Thoracic aorta (tissue), 2 donors: ENCODE results near the gene ABHD17C. TPM values are rescaled to one million over a fixed set of nuclear protein-coding genes. Genes with fewer than 3 reads are reported as not detected.
A peak's percentile ranks its signal among the peaks of the same experiment; 100 is the strongest.

ENCODE experiments used
- ATAC-seq: fragments of 150-250 bp; one replicate; pipeline ENCODE4 v1.8.0; 2017; ENCODE audit warnings: low read depth; ENCODE audit not compliant: insufficient number of reproducible peaks, low FRiP score
- DNase-seq: peaks from one replicate; pipeline ENCODE4 v3.0.0-alpha.2; 2020; ENCODE audit warnings: low spot score
- H3K27ac ChIP-seq, 2 donors: fragments of 200-600 bp; sonication (generic); 1 replicate in 1 of 2; 2 replicates in 1 of 2; pipeline ENCODE4 v1.5.1; 2016; ENCODE audit warnings: mild to moderate bottlenecking in 2 of 2, moderate library complexity in 2 of 2
- H3K27me3 ChIP-seq: fragments of 200-600 bp; sonication (generic); replicated peaks from 2 replicates; pipeline ENCODE4 v1.6.0; 2016; ENCODE audit warnings: mild to moderate bottlenecking; ENCODE audit not compliant: insufficient read depth
- H3K36me3 ChIP-seq: fragments of 200-600 bp; sonication (generic); one replicate; pipeline ENCODE4 v1.5.1; 2016
- H3K4me1 ChIP-seq, 2 donors: fragments of 200-600 bp; sonication (generic); 1 replicate in 1 of 2; 2 replicates in 1 of 2; pipeline versions ENCODE4 v1.5.1 to v1.6.0; 2016; ENCODE audit warnings: low read depth in 2 of 2, mild to moderate bottlenecking in 1 of 2; ENCODE audit not compliant: control insufficient read depth in 1 of 2
- H3K4me3 ChIP-seq: fragments of 200-600 bp; sonication (generic); 2 replicates; pipeline ENCODE4 v1.5.1; 2016; ENCODE audit warnings: mild to moderate bottlenecking
- H3K9me3 ChIP-seq: fragments of 200-600 bp; sonication (generic); 2 replicates; pipeline ENCODE4 v1.5.1; 2016
- total RNA-seq, 2 donors: library from RNA; depleted of rRNA; stranded (reverse); fragments of >200 nt; gene quantifications; one replicate each; pipeline versions ENCODE4 v1.1.0 to v1.2.3, GENCODE V29; 2016
- TF ChIP-seq, protein P1 (sequence below): fragments of 200-600 bp; sonication (generic); IDR thresholded peaks from one replicate; pipeline ENCODE4 v1.5.1; 2019; ENCODE audit warnings: antibody characterized with exemption

ABHD17C gene
- total RNA-seq, 2 donors from 2014 or later: 1.6 to 3.0 TPM

DNA sequence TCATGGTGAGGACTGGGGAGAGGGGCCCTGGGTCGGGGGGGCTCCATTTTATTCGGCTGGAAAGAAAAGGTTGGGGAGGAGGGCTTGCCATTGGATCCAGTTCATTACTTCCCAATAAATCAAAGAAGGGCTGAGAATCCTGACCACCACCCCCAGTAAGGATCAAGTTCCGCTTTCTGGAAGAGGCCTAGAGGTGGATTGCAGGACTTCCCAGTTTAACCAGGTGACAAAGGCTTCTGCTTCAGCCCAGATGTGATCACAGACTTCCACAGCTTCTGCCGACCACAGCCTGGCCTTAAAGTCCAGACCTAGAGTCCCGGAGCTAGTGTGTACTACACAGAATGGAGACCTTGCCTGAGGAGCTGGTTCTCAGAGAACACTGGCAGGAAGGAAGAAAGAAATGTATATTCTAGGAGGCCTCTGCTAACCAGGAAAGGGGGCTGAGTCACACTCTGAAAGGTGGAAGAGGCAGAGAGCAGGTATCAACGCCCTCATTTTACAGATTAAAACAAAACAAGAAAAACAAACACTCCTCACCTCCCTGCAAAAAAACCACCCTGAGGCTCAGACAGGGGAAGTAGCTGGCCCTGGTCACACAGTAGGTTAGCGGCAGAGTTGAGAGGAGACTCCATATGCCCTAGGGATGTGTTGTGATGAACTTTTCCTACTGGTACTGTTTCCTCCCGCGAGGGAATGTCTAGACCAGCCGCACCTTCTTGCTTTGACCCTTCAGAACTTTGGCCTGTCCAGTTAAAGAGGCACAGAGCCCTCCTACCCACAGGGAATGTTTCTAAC, 82.9 kb downstream of the ABHD17C start:
- no peak for DNase-seq
- TF ChIP-seq, protein P1, sequence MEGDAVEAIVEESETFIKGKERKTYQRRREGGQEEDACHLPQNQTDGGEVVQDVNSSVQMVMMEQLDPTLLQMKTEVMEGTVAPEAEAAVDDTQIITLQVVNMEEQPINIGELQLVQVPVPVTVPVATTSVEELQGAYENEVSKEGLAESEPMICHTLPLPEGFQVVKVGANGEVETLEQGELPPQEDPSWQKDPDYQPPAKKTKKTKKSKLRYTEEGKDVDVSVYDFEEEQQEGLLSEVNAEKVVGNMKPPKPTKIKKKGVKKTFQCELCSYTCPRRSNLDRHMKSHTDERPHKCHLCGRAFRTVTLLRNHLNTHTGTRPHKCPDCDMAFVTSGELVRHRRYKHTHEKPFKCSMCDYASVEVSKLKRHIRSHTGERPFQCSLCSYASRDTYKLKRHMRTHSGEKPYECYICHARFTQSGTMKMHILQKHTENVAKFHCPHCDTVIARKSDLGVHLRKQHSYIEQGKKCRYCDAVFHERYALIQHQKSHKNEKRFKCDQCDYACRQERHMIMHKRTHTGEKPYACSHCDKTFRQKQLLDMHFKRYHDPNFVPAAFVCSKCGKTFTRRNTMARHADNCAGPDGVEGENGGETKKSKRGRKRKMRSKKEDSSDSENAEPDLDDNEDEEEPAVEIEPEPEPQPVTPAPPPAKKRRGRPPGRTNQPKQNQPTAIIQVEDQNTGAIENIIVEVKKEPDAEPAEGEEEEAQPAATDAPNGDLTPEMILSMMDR: no peak
- Histone ChIP-seq H3K27ac (no peak overlapping the region), H3K9me3 (no peaks in the 10 kb centered on the region), H3K4me1 (peaks cover 18 to 34% of the 10 kb centered on the region in 2 donors), H3K36me3 (no peaks in the 10 kb centered on the region), H3K4me3 (no peak overlapping the region), H3K27me3 (no peaks in the 10 kb centered on the region)
- ATAC-seq: no peak

DNA sequence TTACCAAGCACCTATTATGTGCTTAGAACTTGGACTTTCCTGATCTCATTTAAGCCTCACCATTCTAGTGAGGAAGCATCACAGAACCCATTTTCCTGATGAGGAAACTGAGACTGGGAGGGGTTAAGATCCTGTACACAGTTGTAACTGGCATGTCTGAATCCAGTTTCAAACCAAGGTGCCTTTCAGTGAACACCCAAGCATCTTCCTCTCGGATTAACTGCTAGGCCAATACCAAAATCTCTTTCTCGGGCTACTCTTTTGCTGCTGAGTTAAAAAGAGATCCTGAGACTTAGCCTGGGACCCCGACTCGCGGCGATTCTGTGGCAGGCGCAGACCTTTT, 83.5 kb downstream of the ABHD17C start:
- ATAC-seq: no peak
- no peak for DNase-seq
- Histone ChIP-seq H3K9me3 (no peaks in the 10 kb centered on the region), H3K27ac (no peak overlapping the region), H3K4me3 (peak overlapping the region; percentile 70), H3K36me3 (no peaks in the 10 kb centered on the region), H3K27me3 (no peaks in the 10 kb centered on the region), H3K4me1 (peaks cover 18 to 34% of the 10 kb centered on the region in 2 donors)
- TF ChIP-seq, protein P1: no peak

DNA sequence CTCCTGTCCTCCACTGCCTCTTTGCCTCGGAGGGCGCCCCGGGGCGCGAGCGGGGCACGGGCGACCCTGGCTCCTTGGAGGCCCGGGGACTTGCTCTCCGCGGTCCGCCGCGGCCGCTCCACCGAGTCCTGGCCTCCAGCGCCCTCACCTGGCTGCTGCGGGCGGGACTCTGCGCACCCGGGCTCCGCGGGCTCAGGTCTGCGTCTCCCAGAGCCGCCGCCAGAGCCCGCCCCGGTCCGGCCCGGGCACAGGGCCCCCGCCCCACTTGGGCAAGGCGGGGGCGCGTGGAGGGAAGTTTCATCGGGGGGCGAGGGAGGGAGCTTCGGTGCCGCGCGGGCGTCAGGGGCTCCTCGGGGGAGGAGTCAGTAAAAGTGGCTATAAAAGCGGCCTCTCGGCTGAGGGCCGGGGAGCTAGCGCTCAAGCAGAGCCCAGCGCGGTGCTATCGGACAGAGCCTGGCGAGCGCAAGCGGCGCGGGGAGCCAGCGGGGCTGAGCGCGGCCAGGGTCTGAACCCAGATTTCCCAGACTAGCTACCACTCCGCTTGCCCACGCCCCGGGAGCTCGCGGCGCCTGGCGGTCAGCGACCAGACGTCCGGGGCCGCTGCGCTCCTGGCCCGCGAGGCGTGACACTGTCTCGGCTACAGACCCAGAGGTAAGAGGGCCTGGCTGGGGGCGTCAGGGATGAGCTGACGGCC, 84.0 kb downstream of the ABHD17C start, which contains the start of gene CEMIP:
Gene CEMIP, plus strand, starts transcription at position 407 of the 694 bp plus-strand sequence. CDS start 94,510 bp downstream, outside the sequence.
- Histone ChIP-seq H3K27ac (no peak within 1 kb of the TSS), H3K27me3 (no peaks in the 10 kb centered on the region), H3K36me3 (no peaks in the 10 kb centered on the region), H3K4me1 (peaks cover 18 to 34% of the 10 kb centered on the region in 2 donors), H3K9me3 (no peaks in the 10 kb centered on the region), H3K4me3 (peak within 1 kb of the TSS; percentile 70)
- DNase-seq (no peak), ATAC-seq (no peak)
- TF ChIP-seq, protein P1: peak; percentile 56

DNA sequence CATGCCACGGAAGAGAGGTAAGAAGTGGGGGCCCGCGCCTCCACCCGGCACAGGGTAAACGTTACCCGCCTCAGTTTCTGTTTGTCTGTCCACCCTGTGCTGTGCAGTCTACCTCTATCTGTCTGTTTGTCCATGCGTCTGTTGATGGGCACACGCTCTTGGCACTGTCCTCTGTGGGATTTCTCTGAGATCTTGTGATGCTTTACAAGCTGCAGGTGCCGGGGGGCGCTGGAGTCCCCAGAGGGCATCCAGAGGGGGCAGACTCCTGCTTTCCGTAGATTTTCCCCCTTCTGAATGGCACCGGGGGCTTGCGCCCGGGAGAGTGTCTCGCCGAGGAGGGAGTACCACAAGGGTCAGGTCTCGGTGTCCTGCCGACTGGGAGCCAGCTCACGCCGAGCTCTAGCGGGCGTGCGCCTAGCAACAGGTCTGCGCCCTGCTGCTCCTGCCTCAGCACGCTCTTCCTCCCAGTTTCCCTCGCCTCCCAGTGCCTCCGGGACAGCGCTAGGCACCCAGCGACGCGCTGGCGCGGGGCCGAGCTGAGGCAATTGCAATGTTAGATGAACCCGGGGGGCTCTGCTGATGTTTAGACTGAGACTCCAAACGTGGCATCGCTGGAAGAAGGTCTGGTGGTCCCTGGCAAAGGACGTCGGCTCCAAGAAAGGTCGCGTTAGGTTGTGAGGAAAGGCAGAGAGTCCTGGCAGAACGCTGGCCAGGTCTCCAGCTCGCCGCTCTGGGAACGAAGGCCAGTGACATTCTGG, 84.7 kb downstream of the ABHD17C start:
- Histone ChIP-seq H3K4me1 (peaks cover 18 to 34% of the 10 kb centered on the region in 2 donors), H3K4me3 (peak overlapping the region; percentile 70), H3K9me3 (no peaks in the 10 kb centered on the region), H3K27me3 (no peaks in the 10 kb centered on the region), H3K27ac (no peak overlapping the region), H3K36me3 (no peaks in the 10 kb centered on the region)
- DNase-seq (no peak), ATAC-seq (no peak)
- TF ChIP-seq, protein P1: no peak
